ENCODE results near the gene CEACAM16. TPM values are rescaled to one million over a fixed set of nuclear protein-coding genes. Genes with fewer than 3 reads are reported as not detected.

Gene CEACAM16
- polyA plus RNA-seq, 1 donor (not counting 4 experiments of a cell fraction or from before 2014, with no cell fraction given) = not detected

DNA sequence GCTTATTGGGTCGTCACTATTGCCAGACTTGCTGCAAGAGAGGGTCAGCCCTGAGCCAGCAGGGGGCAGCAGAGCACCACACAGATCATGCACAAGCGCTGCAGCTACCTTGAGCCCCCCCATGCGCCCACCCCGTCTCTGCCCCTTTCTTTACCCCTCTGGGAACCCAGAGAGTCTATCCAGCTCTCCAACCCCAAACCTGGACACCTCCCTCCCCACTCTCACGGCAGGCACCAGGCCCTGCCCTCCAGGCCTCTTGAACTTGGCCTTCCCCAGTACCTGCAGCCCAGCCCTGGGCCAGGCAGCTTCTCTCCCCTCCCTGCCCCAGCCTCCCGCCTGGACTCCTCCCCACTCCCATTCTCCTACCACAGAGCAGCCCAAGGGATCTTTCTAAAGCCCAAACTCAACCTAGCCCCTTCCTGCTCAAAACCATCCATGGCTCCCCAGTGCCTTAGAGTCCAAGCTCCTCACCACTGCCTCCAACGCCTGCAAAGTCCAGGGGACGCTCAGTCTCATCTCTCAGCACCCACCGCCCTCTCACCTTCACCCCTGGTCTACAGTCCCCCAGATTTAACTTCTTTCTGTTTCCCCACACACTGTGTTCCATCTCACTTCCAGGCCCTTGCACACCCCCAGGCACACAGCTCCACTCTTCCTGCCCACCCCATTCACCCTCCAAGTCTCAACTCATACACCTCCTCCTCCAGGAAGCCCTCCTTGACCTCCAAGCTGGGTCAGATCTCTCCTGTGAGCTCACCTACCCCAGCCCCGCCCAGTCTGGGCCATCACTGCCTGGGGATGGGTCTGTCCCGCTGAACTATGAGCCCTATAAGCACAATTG, 9.4 kb upstream of the CEACAM16 start:
- Histone ChIP-seq H3K36me3 (ENCODE audit: control insufficient read depth in 2 of 2, extremely low read depth in 1 of 2, insufficient read depth in 2 of 2, low read length in 2 of 2) (no peaks in the 10 kb centered on the region), H3K27me3 (ENCODE audit: control insufficient read depth, extremely low read depth, insufficient read depth, low read length) (no peaks in the 10 kb centered on the region), H3K9ac (ENCODE audit: control insufficient read depth, extremely low read depth, insufficient read depth, low read length) (no peak overlapping the region), H3K79me2 (ENCODE audit: control insufficient read depth, insufficient read depth, low read length) (no peaks in the 10 kb centered on the region), H3K4me1 (ENCODE audit: control insufficient read depth, extremely low read depth, insufficient read depth, low read length) (peaks cover 20% of the 10 kb centered on the region), H3K4me2 (ENCODE audit: control insufficient read depth, extremely low read depth, insufficient read depth, low read depth, low read length) (peak overlapping the region; percentile 3), H3K9me3 (ENCODE audit: control insufficient read depth, low read depth, low read length) (no peaks in the 10 kb centered on the region), H4K20me1 (ENCODE audit: control insufficient read depth, extremely low read depth, insufficient read depth, low read length) (no peaks in the 10 kb centered on the region), H3K27ac (ENCODE audit: control insufficient read depth, insufficient read depth, low read length) (no peak overlapping the region), H2AFZ (ENCODE audit: control insufficient read depth, low read length) (no peak overlapping the region), H3K9me1 (ENCODE audit: control insufficient read depth, extremely low read depth, insufficient read depth, low read length) (no peaks in the 10 kb centered on the region), H3K4me3 (ENCODE audit: control insufficient read depth in 2 of 3, extremely low read depth in 1 of 3, insufficient read depth in 2 of 3, low read depth in 1 of 3, low read length in 3 of 3) (no peak overlapping the region)
- DNase-seq (ENCODE audit: low read depth, low spot score) (no peak), FAIRE-seq (no peak)
- dilution Hi-C loops (cut with MboI; ENCODE audit: extremely low pct_ligation_motif_present, low sequenced_read_pairs) = no loop called here
- TF ChIP-seq, protein P1, sequence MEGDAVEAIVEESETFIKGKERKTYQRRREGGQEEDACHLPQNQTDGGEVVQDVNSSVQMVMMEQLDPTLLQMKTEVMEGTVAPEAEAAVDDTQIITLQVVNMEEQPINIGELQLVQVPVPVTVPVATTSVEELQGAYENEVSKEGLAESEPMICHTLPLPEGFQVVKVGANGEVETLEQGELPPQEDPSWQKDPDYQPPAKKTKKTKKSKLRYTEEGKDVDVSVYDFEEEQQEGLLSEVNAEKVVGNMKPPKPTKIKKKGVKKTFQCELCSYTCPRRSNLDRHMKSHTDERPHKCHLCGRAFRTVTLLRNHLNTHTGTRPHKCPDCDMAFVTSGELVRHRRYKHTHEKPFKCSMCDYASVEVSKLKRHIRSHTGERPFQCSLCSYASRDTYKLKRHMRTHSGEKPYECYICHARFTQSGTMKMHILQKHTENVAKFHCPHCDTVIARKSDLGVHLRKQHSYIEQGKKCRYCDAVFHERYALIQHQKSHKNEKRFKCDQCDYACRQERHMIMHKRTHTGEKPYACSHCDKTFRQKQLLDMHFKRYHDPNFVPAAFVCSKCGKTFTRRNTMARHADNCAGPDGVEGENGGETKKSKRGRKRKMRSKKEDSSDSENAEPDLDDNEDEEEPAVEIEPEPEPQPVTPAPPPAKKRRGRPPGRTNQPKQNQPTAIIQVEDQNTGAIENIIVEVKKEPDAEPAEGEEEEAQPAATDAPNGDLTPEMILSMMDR (optimal IDR thresholded peaks at IDR 0.05 in 1 of 3, IDR thresholded peaks at IDR 0.05 in 1 of 3, conservative IDR thresholded peaks at IDR 0.05 in 1 of 3; ENCODE audit: extremely low read depth in 1 of 3, insufficient read depth in 2 of 3, low read length in 3 of 3) = peak; percentile 85 to 96 (median 94)
- no peak for TF ChIP-seq EZH2 (IDR thresholded peaks at IDR 0.05; ENCODE audit: low read length)

DNA sequence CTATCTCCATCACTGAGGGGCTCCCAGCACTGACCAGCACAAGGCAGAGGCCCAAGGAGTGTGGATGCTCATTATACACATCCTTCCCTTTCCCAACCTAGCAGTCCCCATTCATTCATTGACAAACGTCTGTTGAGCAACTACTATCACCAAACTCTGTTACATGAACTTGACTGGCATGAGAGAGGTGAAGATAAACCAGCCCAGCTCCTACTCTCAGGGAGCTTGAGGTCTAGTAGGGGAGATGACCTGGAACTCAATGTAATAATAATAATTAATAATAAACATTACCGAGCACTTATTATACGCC, 8.9 kb upstream of the CEACAM16 start:
- Histone ChIP-seq H3K4me2 (ENCODE audit: control insufficient read depth, extremely low read depth, insufficient read depth, low read depth, low read length) (no peak overlapping the region), H3K9ac (ENCODE audit: control insufficient read depth, extremely low read depth, insufficient read depth, low read length) (no peak overlapping the region), H3K27me3 (ENCODE audit: control insufficient read depth, extremely low read depth, insufficient read depth, low read length) (no peaks in the 10 kb centered on the region), H3K36me3 (ENCODE audit: control insufficient read depth in 2 of 2, extremely low read depth in 1 of 2, insufficient read depth in 2 of 2, low read length in 2 of 2) (no peaks in the 10 kb centered on the region), H3K4me1 (ENCODE audit: control insufficient read depth, extremely low read depth, insufficient read depth, low read length) (peaks cover 22% of the 10 kb centered on the region), H3K9me1 (ENCODE audit: control insufficient read depth, extremely low read depth, insufficient read depth, low read length) (no peaks in the 10 kb centered on the region), H3K9me3 (ENCODE audit: control insufficient read depth, low read depth, low read length) (no peaks in the 10 kb centered on the region), H4K20me1 (ENCODE audit: control insufficient read depth, extremely low read depth, insufficient read depth, low read length) (no peaks in the 10 kb centered on the region), H2AFZ (ENCODE audit: control insufficient read depth, low read length) (no peak overlapping the region), H3K27ac (ENCODE audit: control insufficient read depth, insufficient read depth, low read length) (no peak overlapping the region), H3K79me2 (ENCODE audit: control insufficient read depth, insufficient read depth, low read length) (no peaks in the 10 kb centered on the region), H3K4me3 (ENCODE audit: control insufficient read depth in 2 of 3, extremely low read depth in 1 of 3, insufficient read depth in 2 of 3, low read depth in 1 of 3, low read length in 3 of 3) (no peak overlapping the region)
- FAIRE-seq = no peak
- dilution Hi-C loops (cut with MboI; ENCODE audit: extremely low pct_ligation_motif_present, low sequenced_read_pairs) = no loop called here
- no peak for DNase-seq (ENCODE audit: low read depth, low spot score)
- TF ChIP-seq, protein P1 (optimal IDR thresholded peaks at IDR 0.05 in 1 of 3, IDR thresholded peaks at IDR 0.05 in 1 of 3, conservative IDR thresholded peaks at IDR 0.05 in 1 of 3; ENCODE audit: extremely low read depth in 1 of 3, insufficient read depth in 2 of 3, low read length in 3 of 3) = no peak
- TF ChIP-seq EZH2 (IDR thresholded peaks at IDR 0.05; ENCODE audit: low read length) = no peak
